ENCODE results near the gene CLCNKB. TPM values are rescaled to one million over a fixed set of nuclear protein-coding genes. Genes with fewer than 3 reads are reported as not detected.
"Not testable (repeated sequence)": the region's sequence is repeated elsewhere in the genome, so short reads cannot be mapped to it uniquely, and the experiment has no call there.

The CLCNKB gene
- total RNA-seq, 4 donors from 2014 or later: 7.1 to 42.2 (median 15.4) TPM

DNA sequence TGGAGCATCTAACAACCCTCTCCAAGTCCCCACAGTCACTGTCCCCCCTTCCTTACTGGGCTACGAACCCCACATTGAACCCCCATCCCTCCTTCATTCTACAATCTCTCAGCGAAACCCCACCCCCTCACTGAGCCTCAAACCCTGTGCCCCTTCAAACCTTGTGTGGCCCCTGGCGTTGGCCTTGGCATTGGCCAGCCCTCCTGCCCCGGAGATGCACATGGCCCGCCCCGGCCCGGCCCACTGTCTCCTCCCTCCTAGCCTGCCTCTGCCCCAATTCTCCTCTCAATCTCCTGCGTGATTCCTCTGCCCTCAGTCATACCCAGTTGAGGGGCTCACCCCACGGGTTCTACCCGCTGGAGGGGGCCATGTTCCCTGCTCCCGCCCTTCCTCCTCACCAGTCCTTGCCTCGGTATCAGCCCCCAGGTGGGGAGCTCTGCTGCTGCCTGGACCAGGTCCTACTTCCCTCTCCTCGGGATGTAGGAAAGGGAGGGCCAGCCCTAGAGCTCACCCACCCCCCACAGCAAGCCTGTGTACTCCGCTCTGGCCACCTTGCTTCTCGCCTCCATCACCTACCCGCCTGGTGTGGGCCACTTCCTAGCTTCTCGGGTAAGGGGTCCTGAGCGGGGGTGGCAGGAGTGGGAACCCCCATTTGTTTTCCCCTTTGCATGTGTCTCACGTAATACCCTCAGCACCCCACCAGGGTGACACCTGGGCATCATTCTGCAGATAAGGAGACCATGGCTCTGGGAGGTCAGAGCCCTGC is 15.2 kb upstream of the CLCNKB start:
- DNase-seq: no peak
- Histone ChIP-seq H3K9me3 (no peaks in the 10 kb centered on the region), H3K27me3 (no peaks in the 10 kb centered on the region), H3K27ac (no peak overlapping the region), H3K4me1 (peaks cover 8 to 13% of the 10 kb centered on the region in 2 donors), H3K4me3 (replicated peaks in 1 of 3) (no peak overlapping the region), H3K36me3 (no peaks in the 10 kb centered on the region)
- TF ChIP-seq, protein P1, sequence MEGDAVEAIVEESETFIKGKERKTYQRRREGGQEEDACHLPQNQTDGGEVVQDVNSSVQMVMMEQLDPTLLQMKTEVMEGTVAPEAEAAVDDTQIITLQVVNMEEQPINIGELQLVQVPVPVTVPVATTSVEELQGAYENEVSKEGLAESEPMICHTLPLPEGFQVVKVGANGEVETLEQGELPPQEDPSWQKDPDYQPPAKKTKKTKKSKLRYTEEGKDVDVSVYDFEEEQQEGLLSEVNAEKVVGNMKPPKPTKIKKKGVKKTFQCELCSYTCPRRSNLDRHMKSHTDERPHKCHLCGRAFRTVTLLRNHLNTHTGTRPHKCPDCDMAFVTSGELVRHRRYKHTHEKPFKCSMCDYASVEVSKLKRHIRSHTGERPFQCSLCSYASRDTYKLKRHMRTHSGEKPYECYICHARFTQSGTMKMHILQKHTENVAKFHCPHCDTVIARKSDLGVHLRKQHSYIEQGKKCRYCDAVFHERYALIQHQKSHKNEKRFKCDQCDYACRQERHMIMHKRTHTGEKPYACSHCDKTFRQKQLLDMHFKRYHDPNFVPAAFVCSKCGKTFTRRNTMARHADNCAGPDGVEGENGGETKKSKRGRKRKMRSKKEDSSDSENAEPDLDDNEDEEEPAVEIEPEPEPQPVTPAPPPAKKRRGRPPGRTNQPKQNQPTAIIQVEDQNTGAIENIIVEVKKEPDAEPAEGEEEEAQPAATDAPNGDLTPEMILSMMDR (IDR thresholded peaks at IDR 0.05): no peak
- TF ChIP-seq POLR2A (IDR thresholded peaks at IDR 0.05): no peak
- intact Hi-C loops (cut with DNase I): no loop called here
- WGBS, 2 donors: 72 to 74% methylated on average over 19 of the region's 19 CpGs

GRCh38 chr1:16029003-16029268 is 14.6 kb upstream of the CLCNKB start:
- DNase-seq; H3K9me3 ChIP-seq; intact Hi-C loops (cut with DNase I); H3K27ac ChIP-seq; H3K27me3 ChIP-seq; H3K4me3 ChIP-seq (replicated peaks in 1 of 3); H3K36me3 ChIP-seq: not testable (repeated sequence)
- 74 to 89% methylated on average over 8 to 9 of the region's 13 CpGs for WGBS, 2 donors
- H3K4me1 ChIP-seq: peaks cover 8 to 13% of the 10 kb centered on the region in 2 donors

DNA sequence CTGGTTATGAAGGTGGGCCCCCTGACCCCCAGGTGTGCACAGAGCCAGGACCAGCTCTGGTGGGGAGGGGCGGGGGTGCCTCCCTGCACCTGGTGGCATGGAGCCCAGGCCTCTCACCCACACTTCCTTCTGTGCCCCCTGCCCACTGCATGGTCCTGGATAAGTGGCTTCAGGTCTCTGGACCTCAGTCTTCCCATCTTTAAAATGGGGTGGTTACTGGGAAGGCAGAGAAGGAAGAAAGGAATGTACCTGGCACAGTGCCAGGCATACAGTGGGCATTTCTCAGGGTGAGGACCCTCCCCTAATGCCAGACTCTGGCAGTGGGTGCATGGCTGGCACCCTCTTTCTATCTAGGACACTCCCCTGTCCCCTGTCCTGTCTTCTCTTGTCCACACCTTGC is 14.3 kb upstream of the CLCNKB start:
- intact Hi-C loops (cut with DNase I): no loop called here
- Histone ChIP-seq H3K4me1 (peaks cover 8 to 13% of the 10 kb centered on the region in 2 donors), H3K4me3 (replicated peaks in 1 of 3) (no peak overlapping the region), H3K27me3 (no peaks in the 10 kb centered on the region), H3K36me3 (no peaks in the 10 kb centered on the region), H3K9me3 (no peaks in the 10 kb centered on the region), H3K27ac (no peak overlapping the region)
- TF ChIP-seq, protein P1 (IDR thresholded peaks at IDR 0.05): no peak
- TF ChIP-seq POLR2A (IDR thresholded peaks at IDR 0.05): no peak
- no peak for DNase-seq
- WGBS, 2 donors: 90% methylated on average over 1 of the region's 1 CpG; no CpG with 5 or more reads in 1 of the 2 donors

DNA sequence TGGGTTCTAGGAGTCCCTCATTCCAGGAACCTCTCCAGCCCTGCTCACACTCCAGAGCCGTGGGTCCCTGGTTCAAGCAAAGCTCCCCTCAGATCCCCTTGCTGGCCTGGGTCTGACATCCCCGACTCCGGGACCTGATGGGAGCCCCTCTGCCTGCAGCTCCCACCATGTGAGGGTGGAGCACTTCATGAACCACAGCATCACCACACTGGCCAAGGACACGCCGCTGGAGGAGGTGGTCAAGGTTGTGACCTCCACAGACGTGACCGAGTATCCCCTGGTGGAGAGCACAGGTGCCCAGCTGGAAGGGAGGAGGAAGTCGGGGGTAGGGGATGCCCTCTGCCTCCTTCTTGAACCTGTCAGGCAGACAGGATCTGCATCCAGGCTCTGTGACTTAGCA is 12.0 kb upstream of the CLCNKB start:
- Histone ChIP-seq H3K4me1 (peaks cover 7 to 13% of the 10 kb centered on the region in 2 donors), H3K36me3 (no peaks in the 10 kb centered on the region), H3K27me3 (no peaks in the 10 kb centered on the region), H3K9me3 (no peaks in the 10 kb centered on the region), H3K4me3 (replicated peaks in 1 of 3) (no peak overlapping the region), H3K27ac (no peak overlapping the region)
- no peak for DNase-seq
- WGBS, 2 donors: 82 to 93% methylated on average over 6 to 8 of the region's 8 CpGs
- intact Hi-C loops (cut with DNase I): no loop called here
- TF ChIP-seq, protein P1 (IDR thresholded peaks at IDR 0.05): no peak
- no peak for TF ChIP-seq POLR2A (IDR thresholded peaks at IDR 0.05)

GRCh38 chr1:16032388-16033102 is 11.0 kb upstream of the CLCNKB start:
- no peak overlapping the region for H3K4me3 ChIP-seq (replicated peaks in 1 of 3)
- peaks cover 0 to 4% of the 10 kb centered on the region in 2 donors for H3K4me1 ChIP-seq
- H3K36me3 ChIP-seq: no peaks in the 10 kb centered on the region
- H3K27me3 ChIP-seq: no peaks in the 10 kb centered on the region
- intact Hi-C loops (cut with DNase I): no loop called here
- H3K9me3 ChIP-seq: no peaks in the 10 kb centered on the region
- H3K27ac ChIP-seq: no peak overlapping the region
- WGBS, 2 donors: 45 to 58% methylated on average over 3 to 10 of the region's 18 CpGs
- TF ChIP-seq, protein P1 (IDR thresholded peaks at IDR 0.05): peak; percentile 96 to 100 (median 98)
- TF ChIP-seq POLR2A (IDR thresholded peaks at IDR 0.05): no peak
- peak; percentile 88 to 90 for DNase-seq
